H9 (cell line): ENCODE measurements around the gene ELF2. TPM values are rescaled to one million over a fixed set of nuclear protein-coding genes. Genes with fewer than 3 reads are reported as not detected.

Source experiments
- DNase-seq: peaks from one replicate; pipeline ENCODE4 v3.0.0-alpha.2; 2017
- H2AFZ ChIP-seq: one replicate; pipeline ENCODE4 v1.6.1; 2013; ENCODE audit warnings: mild to moderate bottlenecking, low read length, control low read depth, moderate library complexity
- H2AK5ac ChIP-seq: 2 replicates; pipeline ENCODE4 v1.6.1; 2013; ENCODE audit warnings: low read length, control low read depth, mixed read lengths; ENCODE audit not compliant: insufficient read length
- H2BK120ac ChIP-seq: one replicate; pipeline ENCODE4 v1.6.1; 2013; ENCODE audit warnings: low read depth, mild to moderate bottlenecking, low read length, control low read depth, inconsistent platforms; ENCODE audit not compliant: poor library complexity, severe bottlenecking
- H2BK12ac ChIP-seq: 2 replicates; pipeline ENCODE4 v1.6.1; 2013; ENCODE audit warnings: low read length, control low read depth, mixed read lengths, low read depth; ENCODE audit not compliant: insufficient read length
- H2BK15ac ChIP-seq: 2 replicates; pipeline ENCODE4 v1.6.1; 2013; ENCODE audit warnings: low read depth, low read length, control low read depth
- H2BK20ac ChIP-seq: one replicate; pipeline ENCODE4 v1.6.1; 2013; ENCODE audit warnings: low read depth, mild to moderate bottlenecking, low read length, control low read depth, inconsistent platforms; ENCODE audit not compliant: poor library complexity, severe bottlenecking
- H2BK5ac ChIP-seq: 2 replicates; pipeline ENCODE4 v1.6.1; 2013; ENCODE audit warnings: low read length, control low read depth, mixed read lengths; ENCODE audit not compliant: insufficient read length
- H3K14ac ChIP-seq: 2 replicates; pipeline ENCODE4 v1.6.1; 2013; ENCODE audit warnings: low read length, control low read depth; ENCODE audit not compliant: insufficient read depth
- H3K18ac ChIP-seq: 2 replicates; pipeline ENCODE4 v1.6.1; 2013; ENCODE audit warnings: low read depth, mild to moderate bottlenecking, mixed read lengths, low read length, control low read depth; ENCODE audit not compliant: insufficient read length
- H3K23ac ChIP-seq: 2 replicates; pipeline ENCODE4 v1.6.1; 2013; ENCODE audit warnings: low read length, control low read depth, mixed read lengths, low read depth; ENCODE audit not compliant: insufficient read length
- H3K23me2 ChIP-seq: 2 replicates; pipeline ENCODE4 v1.6.1; 2013; ENCODE audit warnings: low read depth, mild to moderate bottlenecking, mixed read lengths, low read length, control low read depth; ENCODE audit not compliant: insufficient read length, poor library complexity, severe bottlenecking
- H3K27ac ChIP-seq: 2 replicates; pipeline ENCODE4 v1.5.1; 2013; ENCODE audit warnings: low read length, control low read depth, mixed read lengths, low read depth; ENCODE audit not compliant: insufficient read length
- H3K27me3 ChIP-seq: 2 replicates; pipeline ENCODE4 v1.6.1; 2013; ENCODE audit warnings: low read length, control low read depth, inconsistent platforms; ENCODE audit not compliant: insufficient read depth
- H3K4ac ChIP-seq: 2 replicates; pipeline ENCODE4 v1.6.1; 2013; ENCODE audit warnings: low read depth, mild to moderate bottlenecking, control low read depth, inconsistent platforms, low read length, moderate library complexity
- H3K4me1 ChIP-seq: 2 replicates; pipeline ENCODE4 v1.6.1; 2013; ENCODE audit warnings: low read length, control low read depth, inconsistent platforms; ENCODE audit not compliant: insufficient read depth
- H3K4me2 ChIP-seq: 2 replicates; pipeline ENCODE4 v1.6.1; 2013; ENCODE audit warnings: low read length, control low read depth, mixed read lengths; ENCODE audit not compliant: insufficient read length, insufficient read depth
- H3K56ac ChIP-seq: 2 replicates; pipeline ENCODE4 v1.6.1; 2013; ENCODE audit warnings: low read depth, mild to moderate bottlenecking, mixed read lengths, low read length, control low read depth; ENCODE audit not compliant: insufficient read length
- H3K79me1 ChIP-seq: 2 replicates; pipeline ENCODE4 v1.6.1; 2013; ENCODE audit warnings: low read depth, mild to moderate bottlenecking, moderate library complexity, low read length, control low read depth, inconsistent platforms; ENCODE audit not compliant: insufficient read depth, poor library complexity, severe bottlenecking
- H3K79me2 ChIP-seq: 2 replicates; pipeline ENCODE4 v1.6.1; 2013; ENCODE audit warnings: low read length, control low read depth, inconsistent platforms; ENCODE audit not compliant: insufficient read depth
- H3K9ac ChIP-seq: 2 replicates; pipeline ENCODE4 v1.6.1; 2013; ENCODE audit warnings: low read length, control low read depth, mixed read lengths; ENCODE audit not compliant: insufficient read length; ENCODE audit errors: extremely low read depth
- H3K9me3 ChIP-seq: one replicate; pipeline ENCODE4 v1.6.1; 2013; ENCODE audit warnings: low read depth, low read length, inconsistent platforms; ENCODE audit not compliant: control insufficient read depth
- H3T11ph ChIP-seq: one replicate; pipeline ENCODE4 v1.6.1; 2013; ENCODE audit warnings: mild to moderate bottlenecking, low read length, control low read depth, inconsistent platforms
- H4K20me1 ChIP-seq: one replicate; pipeline ENCODE4 v1.6.1; 2013; ENCODE audit not compliant: control insufficient read depth, insufficient read length, insufficient read depth
- H4K5ac ChIP-seq: 2 replicates; pipeline ENCODE4 v1.6.1; 2013; ENCODE audit warnings: low read depth, mild to moderate bottlenecking, mixed read lengths, low read length, control low read depth; ENCODE audit not compliant: insufficient read length
- H4K8ac ChIP-seq: replicated peaks from 2 replicates; pipeline ENCODE4 v1.6.1; 2013; ENCODE audit warnings: low read length, control low read depth, mixed read lengths, low read depth; ENCODE audit not compliant: insufficient read length
- H4K91ac ChIP-seq: 2 replicates; pipeline ENCODE4 v1.6.1; 2013; ENCODE audit warnings: low read depth, mild to moderate bottlenecking, moderate library complexity, mixed read lengths, low read length, control low read depth; ENCODE audit not compliant: insufficient read length
- H3K27ac Mint-ChIP-seq, 3 experiments: 2 replicates in 2 of 3; 3 replicates in 1 of 3; pipeline ENCODE4 v1.8.0; 2020 to 2021; ENCODE audit warnings: mixed read lengths in 3 of 3, mild to moderate bottlenecking in 1 of 3, moderate library complexity in 1 of 3
- H3K27me3 Mint-ChIP-seq: 2 replicates; pipeline ENCODE4 v1.8.0; 2021; ENCODE audit warnings: low read depth, mild to moderate bottlenecking, moderate library complexity, mixed read lengths
- H3K36me3 Mint-ChIP-seq, 3 experiments: 2 replicates in 2 of 3; 3 replicates in 1 of 3; pipeline ENCODE4 v1.8.0; 2020 to 2021; ENCODE audit warnings: low read depth in 3 of 3, mixed read lengths in 3 of 3; ENCODE audit not compliant: insufficient read depth in 1 of 3
- H3K4me1 Mint-ChIP-seq, 2 experiments: 2 replicates each; pipeline ENCODE4 v1.8.0; 2020; ENCODE audit warnings: mixed read lengths in 2 of 2
- H3K4me3 Mint-ChIP-seq, 2 experiments: 2 replicates in 1 of 2; 3 replicates in 1 of 2; pipeline ENCODE4 v1.8.0; 2020 to 2021; ENCODE audit warnings: mild to moderate bottlenecking in 2 of 2, mixed read lengths in 2 of 2, moderate library complexity in 1 of 2
- H3K9me3 Mint-ChIP-seq, 2 experiments: 2 replicates in 1 of 2; 3 replicates in 1 of 2; pipeline ENCODE4 v1.8.0; 2020; ENCODE audit warnings: mild to moderate bottlenecking in 2 of 2, mixed read lengths in 2 of 2, moderate library complexity in 1 of 2
- WGBS: extraction: QIAGEN DNeasy Blood & Tissue Kit; methylation state at CpG from one replicate; pipeline ENCODE4 v1.1.7; 2013; ENCODE audit warnings: missing lambda C conversion rate, low lambda C conversion rate, mixed read lengths; ENCODE audit not compliant: insufficient read length; ENCODE audit errors: extremely low coverage; 5-methylcytosine and 5-hydroxymethylcytosine counted together
- total RNA-seq: library from RNA; stranded (reverse); gene quantifications from 2 replicates; pipeline ENCODE4 v1.2.1, GENCODE V29; 2021
- TF ChIP-seq, protein P1 (sequence below): fragments of 200-600 bp; sonication (generic); conservative IDR thresholded peaks from 3 replicates; pipeline ENCODE4 v1.8.0; 2021; ENCODE audit warnings: antibody characterized with exemption, mild to moderate bottlenecking

ELF2 gene
- total RNA-seq, 1 experiment from 2014 or later = 49.6 TPM

GRCh38 chr4:139017861-139018260, 159.2 kb downstream of the ELF2 start:
- peaks cover 7 to 17% (median 10%) of the 10 kb centered on the region in 3 experiments; a peak in 6 of 7 replicates for H3K36me3 Mint-ChIP-seq
- H3K4me1 ChIP-seq = peaks cover 13% of the 10 kb centered on the region
- WGBS = no CpG with 5 or more reads among the region's 3 CpGs
- no peak overlapping the region for H3K9ac ChIP-seq
- no peak overlapping the region for H2BK120ac ChIP-seq
- no peak overlapping the region for H3K23ac ChIP-seq
- no peak overlapping the region for H3T11ph ChIP-seq
- H3K4me2 ChIP-seq = peak overlapping the region; percentile 47
- H4K20me1 ChIP-seq = no peaks in the 10 kb centered on the region
- H4K8ac ChIP-seq = no peak overlapping the region
- peak overlapping the region; percentile 59 to 92 for H3K4me3 Mint-ChIP-seq
- H3K9me3 ChIP-seq = no peaks in the 10 kb centered on the region
- H3K14ac ChIP-seq = no peak overlapping the region
- no peak overlapping the region for H2AFZ ChIP-seq
- no peaks in the 10 kb centered on the region for H3K27me3 ChIP-seq
- peaks cover 6% of the 10 kb centered on the region for H3K79me1 ChIP-seq
- no peak overlapping the region for H2AK5ac ChIP-seq
- H3K4ac ChIP-seq = no peak overlapping the region
- no peak overlapping the region for H2BK5ac ChIP-seq
- H3K18ac ChIP-seq = no peak overlapping the region
- no peak overlapping the region for H3K27ac ChIP-seq
- H3K4me1 Mint-ChIP-seq = peaks cover 60 to 61% of the 10 kb centered on the region in 2 experiments
- no peak overlapping the region for H4K5ac ChIP-seq
- H2BK12ac ChIP-seq = no peak overlapping the region
- H3K27me3 Mint-ChIP-seq = no peaks in the 10 kb centered on the region; the same call in 1 of the 2 replicates
- H3K27ac Mint-ChIP-seq = no peak overlapping the region
- DNase-seq = no peak
- TF ChIP-seq, protein P1, sequence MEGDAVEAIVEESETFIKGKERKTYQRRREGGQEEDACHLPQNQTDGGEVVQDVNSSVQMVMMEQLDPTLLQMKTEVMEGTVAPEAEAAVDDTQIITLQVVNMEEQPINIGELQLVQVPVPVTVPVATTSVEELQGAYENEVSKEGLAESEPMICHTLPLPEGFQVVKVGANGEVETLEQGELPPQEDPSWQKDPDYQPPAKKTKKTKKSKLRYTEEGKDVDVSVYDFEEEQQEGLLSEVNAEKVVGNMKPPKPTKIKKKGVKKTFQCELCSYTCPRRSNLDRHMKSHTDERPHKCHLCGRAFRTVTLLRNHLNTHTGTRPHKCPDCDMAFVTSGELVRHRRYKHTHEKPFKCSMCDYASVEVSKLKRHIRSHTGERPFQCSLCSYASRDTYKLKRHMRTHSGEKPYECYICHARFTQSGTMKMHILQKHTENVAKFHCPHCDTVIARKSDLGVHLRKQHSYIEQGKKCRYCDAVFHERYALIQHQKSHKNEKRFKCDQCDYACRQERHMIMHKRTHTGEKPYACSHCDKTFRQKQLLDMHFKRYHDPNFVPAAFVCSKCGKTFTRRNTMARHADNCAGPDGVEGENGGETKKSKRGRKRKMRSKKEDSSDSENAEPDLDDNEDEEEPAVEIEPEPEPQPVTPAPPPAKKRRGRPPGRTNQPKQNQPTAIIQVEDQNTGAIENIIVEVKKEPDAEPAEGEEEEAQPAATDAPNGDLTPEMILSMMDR = no peak
- no peak overlapping the region for H3K56ac ChIP-seq
- no peak overlapping the region for H4K91ac ChIP-seq
- no peak overlapping the region for H2BK20ac ChIP-seq
- H3K79me2 ChIP-seq = peaks cover 37% of the 10 kb centered on the region; the same call in 1 of the 2 replicates
- H3K23me2 ChIP-seq = peaks cover 4% of the 10 kb centered on the region
- no peak overlapping the region for H2BK15ac ChIP-seq
- no peaks in the 10 kb centered on the region; a peak in 1 of 5 replicates for H3K9me3 Mint-ChIP-seq
